Dedifferentiated amniotic fluid mesenchymal stem cell (primary cell): ENCODE measurements around the gene RABGGTA.

Experiments used
- DNase-seq: peaks from one replicate; pipeline ENCODE4 v3.0.0-alpha.2; 2016; ENCODE audit errors: extremely low spot score

RABGGTA gene

GRCh38 chr14:24216345-24216699 is 55.1 kb downstream of the RABGGTA start:
- DNase-seq = no peak
